GM12878 (cell line): Measurements from ENCODE around the gene MYL3. TPM values are rescaled to one million over a fixed set of nuclear protein-coding genes. Genes with fewer than 3 reads are reported as not detected.

Experiments
- ATAC-seq: fragments of 200-7000 bp; cut with Tn5 transposase; 3 replicates; pipeline ENCODE4 v1.9.1; 2020; ENCODE audit warnings: mild to moderate bottlenecking, moderate library complexity
- BruUV-seq: library from RNA; stranded (reverse); fragments of 400-500 nt; replicated peaks from 2 replicates; lab custom pipeline; 2021; lab: Mats Ljungman, UMichigan
- CTCF ChIA-PET: fragments of 300-600 bp; sonication (Branson Sonifier 250); formaldehyde crosslinking; extraction: SDS; loops from one replicate; lab custom pipeline; 2021; ENCODE audit warnings: inconsistent platforms; lab: Yijun Ruan, JAX
- POLR2A ChIA-PET: fragments of 350-600 bp; formaldehyde crosslinking; extraction: SDS; loops from one replicate; lab custom pipeline; 2021; ENCODE audit warnings: inconsistent platforms; lab: Charles Lee
- RAD21 ChIA-PET: fragments of 300-600 bp; sonication (Branson Sonifier 250); formaldehyde crosslinking; loops from one replicate; lab custom pipeline; 2023; ENCODE audit warnings: antibody characterized with exemption; ENCODE audit not compliant: unreplicated experiment; lab: Charles Lee
- SMC1A ChIA-PET: fragments of 300-600 bp; sonication (Branson Sonifier 250); formaldehyde crosslinking; loops from one replicate; lab custom pipeline; 2023; ENCODE audit not compliant: unreplicated experiment, uncharacterized antibody; lab: Charles Lee
- DNase-seq: peaks from one replicate; pipeline ENCODE4 v3.0.0-alpha.2; 2011; ENCODE audit warnings: low read depth, low spot score
- FAIRE-seq: peaks from 3 replicates; lab custom pipeline; 2011; peaks lifted over from hg19 to GRCh38; lab: Jason Lieb, UNC
- H2AFZ ChIP-seq: 2 replicates; pipeline ENCODE4 v1.6.0; 2011; ENCODE audit warnings: low read depth, low read length, control low read depth; ENCODE audit not compliant: control insufficient read depth
- H3K27ac ChIP-seq: 2 replicates; pipeline ENCODE4 v1.5.1; 2011; ENCODE audit warnings: control low read depth; ENCODE audit not compliant: control insufficient read depth, insufficient read depth
- H3K27me3 ChIP-seq, 2 experiments: replicated peaks in 1 of 2; 2 replicates each; pipeline versions ENCODE4 v1.6.0 to v1.6.1; 2011; ENCODE audit warnings: low read length in 1 of 2; ENCODE audit not compliant: control insufficient read depth in 2 of 2, insufficient read depth in 2 of 2
- H3K36me3 ChIP-seq, 2 experiments: 2 replicates each; pipeline ENCODE4 v1.5.1; 2011; ENCODE audit warnings: low read length in 1 of 2; ENCODE audit not compliant: control insufficient read depth in 2 of 2, insufficient read depth in 2 of 2
- H3K4me1 ChIP-seq: 2 replicates; pipeline ENCODE4 v1.6.1; 2011; ENCODE audit warnings: mild to moderate bottlenecking, low read length, moderate library complexity, mixed read lengths; ENCODE audit not compliant: control insufficient read depth, insufficient read depth
- H3K4me2 ChIP-seq: 2 replicates; pipeline ENCODE4 v1.6.0; 2011; ENCODE audit warnings: control low read depth; ENCODE audit not compliant: control insufficient read depth, insufficient read depth
- H3K4me3 ChIP-seq: fragments of 200-600 bp; sonication (generic); 2 replicates; pipeline ENCODE4 v1.5.1; 2016
- H3K79me2 ChIP-seq: 2 replicates; pipeline ENCODE4 v1.6.0; 2011; ENCODE audit warnings: low read length; ENCODE audit not compliant: control insufficient read depth, insufficient read depth
- H3K9ac ChIP-seq: 2 replicates; pipeline ENCODE4 v1.8.0; 2011; ENCODE audit warnings: low read length, control low read depth, mixed read lengths; ENCODE audit not compliant: control insufficient read depth, insufficient read depth
- H3K9me3 ChIP-seq: replicated peaks from 3 replicates; pipeline ENCODE4 v1.5.1; 2011; ENCODE audit warnings: mild to moderate bottlenecking, low read length; ENCODE audit not compliant: control insufficient read depth, insufficient read depth
- H4K20me1 ChIP-seq: 2 replicates; pipeline ENCODE4 v1.6.0; 2011; ENCODE audit not compliant: control insufficient read depth, insufficient read depth
- CBX5 ChIP-seq: sonication (generic); IDR thresholded peaks from 2 replicates; pipeline ENCODE4 v1.6.1; 2016; ENCODE audit warnings: low read depth, moderate library complexity, mild to moderate bottlenecking, inconsistent platforms
- CREM ChIP-seq: IDR thresholded peaks from 2 replicates; pipeline ENCODE4 v1.6.1; 2014; ENCODE audit warnings: antibody characterized with exemption, low read depth
- E4F1 ChIP-seq: fragments of 450-650 bp; IDR thresholded peaks from 2 replicates; pipeline ENCODE4 v1.6.1; 2018; ENCODE audit warnings: borderline replicate concordance, mild to moderate bottlenecking; ENCODE audit not compliant: partially characterized antibody
- EP300 ChIP-seq, 2 experiments: fragments of 150-350 bp in 1 of 2; IDR thresholded peaks; 2 replicates each; pipeline ENCODE4 v1.6.1; 2011 to 2012; ENCODE audit warnings: low read depth in 2 of 2, low read length in 2 of 2, borderline replicate concordance in 1 of 2, improper control_type of control experiment in 1 of 2, inconsistent platforms in 1 of 2; ENCODE audit not compliant: control insufficient read depth in 1 of 2
- FOXK2 ChIP-seq: fragments of 450-650 bp; IDR thresholded peaks from 2 replicates; pipeline ENCODE4 v1.6.1; 2017; ENCODE audit warnings: mild to moderate bottlenecking, moderate library complexity
- FOXM1 ChIP-seq: IDR thresholded peaks from 2 replicates; pipeline ENCODE4 v1.6.1; 2012; ENCODE audit warnings: low read depth, mild to moderate bottlenecking, inconsistent platforms, low read length, moderate library complexity
- HDAC6 ChIP-seq: fragments of 200-600 bp; sonication (generic); IDR thresholded peaks from one replicate; pipeline ENCODE4 v1.8.0; 2017; ENCODE audit warnings: antibody characterized with exemption; ENCODE audit not compliant: unreplicated experiment
- PBX3 ChIP-seq: IDR thresholded peaks from 2 replicates; pipeline ENCODE4 v1.6.1; 2011; ENCODE audit warnings: mild to moderate bottlenecking, low read depth, low read length, moderate library complexity; ENCODE audit not compliant: insufficient replicate concordance
- PML ChIP-seq: IDR thresholded peaks from 2 replicates; pipeline ENCODE4 v1.6.1; 2012; ENCODE audit warnings: low read length, inconsistent platforms
- SMAD5 ChIP-seq: IDR thresholded peaks from 2 replicates; pipeline ENCODE4 v1.6.1; 2016; ENCODE audit warnings: antibody characterized with exemption, low read depth
- SUPT20H ChIP-seq: IDR thresholded peaks from 2 replicates; pipeline ENCODE4 v1.6.1; 2011; ENCODE audit warnings: low read depth, mild to moderate bottlenecking, low read length, moderate library complexity, borderline replicate concordance; ENCODE audit not compliant: control insufficient read depth
- ZBTB33 ChIP-seq: fragments of 450-650 bp; IDR thresholded peaks from 2 replicates; pipeline ENCODE4 v1.6.1; 2017; ENCODE audit warnings: mild to moderate bottlenecking
- ZBTB4 ChIP-seq: fragments of 450-650 bp; formaldehyde crosslinking; IDR thresholded peaks from 2 replicates; pipeline ENCODE4 v1.4.0; 2022; ENCODE audit warnings: mild to moderate bottlenecking, moderate library complexity
- ZZZ3 ChIP-seq: IDR thresholded peaks from 2 replicates; pipeline ENCODE4 v1.6.1; 2011; ENCODE audit warnings: low read depth; ENCODE audit not compliant: control insufficient read depth, insufficient read length
- WGBS: methylation state at CpG from one replicate; pipeline ENCODE4 v1.1.6; 2016; ENCODE audit warnings: low lambda C conversion rate; ENCODE audit not compliant: insufficient replicate concordance, insufficient coverage; ENCODE audit errors: missing lambda C conversion rate; 5-methylcytosine and 5-hydroxymethylcytosine counted together
- in situ Hi-C: fragments of 300-500 bp; cut with MboI; formaldehyde crosslinking; loops from 9 replicates; pipeline ENCODE4 v1.14.3; 2018; ENCODE audit warnings: mixed read lengths
- intact Hi-C: fragments of 100-400 bp; cut with micrococcal nuclease; formaldehyde crosslinking; loops from one replicate; pipeline ENCODE4 v1.14.2; 2022; ENCODE audit not compliant: unreplicated experiment
- polyA plus RNA-seq, 11 experiments: library from polyadenylated mRNA; depleted of rRNA in 4 of 11; unstranded in 6 of 11; stranded (reverse) in 5 of 11; fragments of >200 nt; fragmentation: Nextera tagmentation in 4 of 11; fragmentation: Illumina TruSeq in 1 of 11; extraction: Ambion mirVana in 4 of 11; extraction: Trizol in 1 of 11; gene quantifications; 1 replicate in 1 of 11; 2 replicates in 10 of 11; pipeline versions ENCODE4 v1.2.1 to v1.2.3, GENCODE V29; 2011 to 2016; ENCODE audit warnings: inconsistent platforms in 2 of 11, missing spikeins in 2 of 11, low read depth in 1 of 11
- total RNA-seq, 4 experiments: library from RNA; depleted of rRNA in 3 of 4; stranded (reverse); fragments of >200 nt in 3 of 4; fragmentation: Illumina TruSeq in 1 of 4; extraction: Trizol in 1 of 4; gene quantifications; 2 replicates each; pipeline versions ENCODE4 v1.2.1 to v1.2.3, GENCODE V29; 2013 to 2021

The MYL3 gene
- total and polyA plus RNA-seq, 10 of the 15 experiments (the other 5 are each of a cell fraction or from before 2014, with no cell fraction given) = 0.40 TPM; not detected in 9

- TF ChIP-seq ZBTB33 (no peak), EP300 (IDR thresholded peaks at IDR 0.05; ENCODE audit: borderline replicate concordance in 1 of 2, control insufficient read depth in 1 of 2, low read depth in 2 of 2, low read length in 2 of 2) (no peak), CREM (no peak), E4F1 (no peak), HDAC6 (no peak)
Measured at GRCh38 chr3:46887980-46888494, 24.8 kb upstream of the MYL3 start (continued).

- no peak overlapping the region for H3K9ac ChIP-seq
- ATAC-seq = no peak
- no peak overlapping the region for H2AFZ ChIP-seq
- no peaks in the 10 kb centered on the region for H3K36me3 ChIP-seq
- no peak overlapping the region for H3K4me2 ChIP-seq
- no peak overlapping the region for H3K27ac ChIP-seq
- no peaks in the 10 kb centered on the region for H3K79me2 ChIP-seq
- no peaks in the 10 kb centered on the region for H3K9me3 ChIP-seq
- ChIA-PET POLR2A (no interaction called here), CTCF (interaction anchor here (1.1 kb wide), 1 partner anchor 10 kb away, joined by 6 read pairs; no protein-coding TSS in a partner anchor), SMC1A (interaction anchor here (1.4 kb wide), 1 partner anchor 12 kb away, joined by 3 read pairs; no protein-coding TSS in a partner anchor), RAD21 (no interaction called here)
- intact Hi-C loops (no loop called here), in situ Hi-C loops (no loop called here)
- H3K27me3 ChIP-seq = peaks cover 11 to 15% of the 10 kb centered on the region in 2 experiments
- H3K4me3 ChIP-seq = no peak overlapping the region
- TF ChIP-seq PML (no peak), PBX3 (no peak), SUPT20H (no peak), SMAD5 (no peak), ZZZ3 (no peak), ZBTB4 (CRISPR knock-in tag) (no peak), FOXK2 (no peak), FOXM1 (no peak), CBX5 (no peak)
- H3K4me1 ChIP-seq = no peaks in the 10 kb centered on the region
- FAIRE-seq = no peak
- no peaks in the 10 kb centered on the region for H4K20me1 ChIP-seq
- BruUV-seq = no TSS peak
- no peak for DNase-seq
- WGBS = 59% methylated on average over 3 of the region's 3 CpGs
Measured at GRCh38 chr3:46885612-46886011, 22.4 kb upstream of the MYL3 start.
